ENCODE measurements around the gene ISCA2. TPM values are rescaled to one million over a fixed set of nuclear protein-coding genes. Genes with fewer than 3 reads are reported as not detected.

Gene ISCA2
- polyA plus RNA-seq, 1 donor (not counting 4 experiments of a cell fraction or from before 2014, with no cell fraction given): 33.0 TPM

DNA sequence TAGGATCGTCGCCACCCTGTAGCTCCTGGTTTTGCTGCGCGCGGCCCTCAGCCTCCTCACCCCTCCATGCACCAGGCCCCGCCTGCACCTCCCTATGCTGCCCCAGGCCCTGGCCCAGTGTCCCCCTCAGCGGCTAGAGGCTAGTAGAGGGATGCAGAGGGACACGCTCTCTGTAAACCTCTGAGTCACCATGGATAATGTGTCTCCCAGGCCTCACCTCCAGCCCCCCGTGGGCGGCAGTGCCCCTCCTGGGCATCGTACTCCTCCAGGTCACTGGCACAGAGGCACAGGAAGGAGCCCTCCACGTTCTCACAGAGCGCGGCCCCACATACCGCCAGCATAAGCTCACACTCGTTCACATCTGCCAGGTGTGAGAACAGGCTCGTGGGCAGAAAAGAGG is 12.3 kb downstream of the ISCA2 start:
- no peak for DNase-seq (ENCODE audit: low read depth, low spot score)
- H2AFZ ChIP-seq (ENCODE audit: control insufficient read depth, low read length): no peak overlapping the region
- H3K9ac ChIP-seq (ENCODE audit: control insufficient read depth, extremely low read depth, insufficient read depth, low read length): no peak overlapping the region
- H4K20me1 ChIP-seq (ENCODE audit: control insufficient read depth, extremely low read depth, insufficient read depth, low read length): no peaks in the 10 kb centered on the region
- no peak for FAIRE-seq
- H3K27me3 ChIP-seq (ENCODE audit: control insufficient read depth, extremely low read depth, insufficient read depth, low read length): no peaks in the 10 kb centered on the region
- H3K27ac ChIP-seq (ENCODE audit: control insufficient read depth, insufficient read depth, low read length): no peak overlapping the region
- TF ChIP-seq EZH2 (IDR thresholded peaks at IDR 0.05; ENCODE audit: low read length): no peak
- TF ChIP-seq, protein P1, sequence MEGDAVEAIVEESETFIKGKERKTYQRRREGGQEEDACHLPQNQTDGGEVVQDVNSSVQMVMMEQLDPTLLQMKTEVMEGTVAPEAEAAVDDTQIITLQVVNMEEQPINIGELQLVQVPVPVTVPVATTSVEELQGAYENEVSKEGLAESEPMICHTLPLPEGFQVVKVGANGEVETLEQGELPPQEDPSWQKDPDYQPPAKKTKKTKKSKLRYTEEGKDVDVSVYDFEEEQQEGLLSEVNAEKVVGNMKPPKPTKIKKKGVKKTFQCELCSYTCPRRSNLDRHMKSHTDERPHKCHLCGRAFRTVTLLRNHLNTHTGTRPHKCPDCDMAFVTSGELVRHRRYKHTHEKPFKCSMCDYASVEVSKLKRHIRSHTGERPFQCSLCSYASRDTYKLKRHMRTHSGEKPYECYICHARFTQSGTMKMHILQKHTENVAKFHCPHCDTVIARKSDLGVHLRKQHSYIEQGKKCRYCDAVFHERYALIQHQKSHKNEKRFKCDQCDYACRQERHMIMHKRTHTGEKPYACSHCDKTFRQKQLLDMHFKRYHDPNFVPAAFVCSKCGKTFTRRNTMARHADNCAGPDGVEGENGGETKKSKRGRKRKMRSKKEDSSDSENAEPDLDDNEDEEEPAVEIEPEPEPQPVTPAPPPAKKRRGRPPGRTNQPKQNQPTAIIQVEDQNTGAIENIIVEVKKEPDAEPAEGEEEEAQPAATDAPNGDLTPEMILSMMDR (optimal IDR thresholded peaks at IDR 0.05 in 1 of 3, IDR thresholded peaks at IDR 0.05 in 1 of 3, conservative IDR thresholded peaks at IDR 0.05 in 1 of 3; ENCODE audit: extremely low read depth in 1 of 3, insufficient read depth in 2 of 3, low read length in 3 of 3): no peak
- H3K4me1 ChIP-seq (ENCODE audit: control insufficient read depth, extremely low read depth, insufficient read depth, low read length): peaks cover 23% of the 10 kb centered on the region
- H3K9me3 ChIP-seq (ENCODE audit: control insufficient read depth, low read depth, low read length): no peaks in the 10 kb centered on the region
- H3K79me2 ChIP-seq (ENCODE audit: control insufficient read depth, insufficient read depth, low read length): no peaks in the 10 kb centered on the region
- dilution Hi-C loops (cut with MboI; ENCODE audit: extremely low pct_ligation_motif_present, low sequenced_read_pairs): no loop called here
- H3K4me3 ChIP-seq (ENCODE audit: control insufficient read depth in 2 of 3, extremely low read depth in 1 of 3, insufficient read depth in 2 of 3, low read depth in 1 of 3, low read length in 3 of 3): no peak overlapping the region
- H3K4me2 ChIP-seq (ENCODE audit: control insufficient read depth, extremely low read depth, insufficient read depth, low read depth, low read length): no peak overlapping the region
- peaks cover 75 to 77% of the 10 kb centered on the region in 2 experiments for H3K36me3 ChIP-seq (ENCODE audit: control insufficient read depth in 2 of 2, extremely low read depth in 1 of 2, insufficient read depth in 2 of 2, low read length in 2 of 2)
- no peaks in the 10 kb centered on the region for H3K9me1 ChIP-seq (ENCODE audit: control insufficient read depth, extremely low read depth, insufficient read depth, low read length)

DNA sequence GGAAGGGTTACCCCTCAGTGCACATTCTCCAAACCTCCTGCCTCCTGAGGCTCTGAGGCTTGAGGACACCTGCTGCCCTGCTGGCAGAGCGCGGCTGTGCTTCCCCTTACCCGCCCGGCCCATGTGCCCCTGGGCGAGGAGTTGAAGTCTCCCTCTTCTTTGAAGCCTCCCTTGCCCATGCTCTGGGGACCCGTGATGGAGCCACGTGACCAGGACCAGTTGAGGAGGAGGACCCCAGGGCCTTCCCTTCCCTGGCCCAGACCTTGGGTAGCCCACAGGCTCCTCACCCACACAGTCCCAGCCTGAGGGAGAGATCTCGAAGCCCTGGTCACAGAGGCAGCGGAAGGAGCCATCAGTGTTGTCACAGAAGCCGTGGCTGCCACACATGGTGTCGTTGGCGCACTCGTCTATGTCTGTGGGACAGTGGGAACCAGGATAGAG is 12.9 kb downstream of the ISCA2 start:
- Histone ChIP-seq H3K4me2 (ENCODE audit: control insufficient read depth, extremely low read depth, insufficient read depth, low read depth, low read length) (no peak overlapping the region), H3K9ac (ENCODE audit: control insufficient read depth, extremely low read depth, insufficient read depth, low read length) (no peak overlapping the region), H3K79me2 (ENCODE audit: control insufficient read depth, insufficient read depth, low read length) (no peaks in the 10 kb centered on the region), H3K9me1 (ENCODE audit: control insufficient read depth, extremely low read depth, insufficient read depth, low read length) (no peaks in the 10 kb centered on the region), H3K9me3 (ENCODE audit: control insufficient read depth, low read depth, low read length) (no peaks in the 10 kb centered on the region), H2AFZ (ENCODE audit: control insufficient read depth, low read length) (no peak overlapping the region), H3K4me1 (ENCODE audit: control insufficient read depth, extremely low read depth, insufficient read depth, low read length) (peaks cover 28% of the 10 kb centered on the region), H3K27me3 (ENCODE audit: control insufficient read depth, extremely low read depth, insufficient read depth, low read length) (no peaks in the 10 kb centered on the region), H3K36me3 (ENCODE audit: control insufficient read depth in 2 of 2, extremely low read depth in 1 of 2, insufficient read depth in 2 of 2, low read length in 2 of 2) (peaks cover 69 to 73% of the 10 kb centered on the region in 2 experiments), H3K27ac (ENCODE audit: control insufficient read depth, insufficient read depth, low read length) (no peak overlapping the region), H4K20me1 (ENCODE audit: control insufficient read depth, extremely low read depth, insufficient read depth, low read length) (no peaks in the 10 kb centered on the region), H3K4me3 (ENCODE audit: control insufficient read depth in 2 of 3, extremely low read depth in 1 of 3, insufficient read depth in 2 of 3, low read depth in 1 of 3, low read length in 3 of 3) (no peak overlapping the region)
- dilution Hi-C loops (cut with MboI; ENCODE audit: extremely low pct_ligation_motif_present, low sequenced_read_pairs): no loop called here
- DNase-seq (ENCODE audit: low read depth, low spot score) (no peak), FAIRE-seq (no peak)
- TF ChIP-seq, protein P1 (optimal IDR thresholded peaks at IDR 0.05 in 1 of 3, IDR thresholded peaks at IDR 0.05 in 1 of 3, conservative IDR thresholded peaks at IDR 0.05 in 1 of 3; ENCODE audit: extremely low read depth in 1 of 3, insufficient read depth in 2 of 3, low read length in 3 of 3): no peak
- no peak for TF ChIP-seq EZH2 (IDR thresholded peaks at IDR 0.05; ENCODE audit: low read length)

Measured in keratinocyte (primary cell).